HepG2 (cell line): ENCODE measurements around the gene TMEM240. TPM values are rescaled to one million over a fixed set of nuclear protein-coding genes. Genes with fewer than 3 reads are reported as not detected.

Experiments
- ATAC-seq: fragments of 200-7000 bp; cut with Tn5 transposase; 3 replicates; pipeline ENCODE4 v1.9.1; 2020; ENCODE audit warnings: mild to moderate bottlenecking, moderate library complexity
- BruUV-seq: library from RNA; stranded (reverse); fragments of 400-500 nt; replicated peaks from 2 replicates; lab custom pipeline; 2021; lab: Mats Ljungman, UMichigan
- CTCF ChIA-PET: fragments of 300-600 bp; formaldehyde crosslinking; extraction: SDS; loops from one replicate; lab custom pipeline; 2021; ENCODE audit warnings: low total read pairs, inconsistent platforms, low intra/inter-chr PET ratio; lab: Yijun Ruan, JAX
- POLR2A ChIA-PET: fragments of 350-600 bp; sonication (Branson Sonifier 250); formaldehyde crosslinking; loops from one replicate; lab custom pipeline; 2020; ENCODE audit warnings: antibody characterized with exemption, inconsistent platforms; lab: Yijun Ruan, JAX
- DNase-seq: peaks from one replicate; pipeline ENCODE4 v3.0.0-alpha.2; 2015; ENCODE audit warnings: low spot score
- FAIRE-seq: peaks from 3 replicates; lab custom pipeline; 2011; peaks lifted over from hg19 to GRCh38; lab: Jason Lieb, UNC
- H2AFZ ChIP-seq: one replicate; pipeline ENCODE4 v1.6.1; 2011; ENCODE audit warnings: low read length, inconsistent platforms
- H3K27ac ChIP-seq: fragments of 300-600 bp; 3 replicates; pipeline ENCODE4 v1.8.0; 2011; ENCODE audit warnings: mixed run types, mild to moderate bottlenecking, mixed read lengths, low read length, inconsistent platforms; ENCODE audit not compliant: insufficient read depth; ENCODE audit errors: extremely low read length
- H3K27me3 ChIP-seq, 2 experiments: fragments of 200-600 bp in 1 of 2; 2 replicates in 1 of 2; 3 replicates in 1 of 2; pipeline versions ENCODE4 v1.6.0 to v1.8.0; 2011; ENCODE audit warnings: low read length in 2 of 2, mild to moderate bottlenecking in 2 of 2, moderate library complexity in 2 of 2, inconsistent platforms in 1 of 2; ENCODE audit not compliant: insufficient read depth in 2 of 2, control insufficient read depth in 1 of 2
- H3K36me3 ChIP-seq, 2 experiments: fragments of 200-600 bp in 1 of 2; replicated peaks in 1 of 2; 2 replicates in 1 of 2; 3 replicates in 1 of 2; pipeline versions ENCODE4 v1.5.1 to v1.8.0; 2011; ENCODE audit warnings: low read length in 2 of 2, inconsistent platforms in 1 of 2; ENCODE audit not compliant: insufficient read depth in 2 of 2, control insufficient read depth in 1 of 2
- H3K4me1 ChIP-seq: 2 replicates; pipeline ENCODE4 v1.5.1; 2012; ENCODE audit warnings: low read length, inconsistent platforms; ENCODE audit not compliant: insufficient read depth
- H3K4me2 ChIP-seq: 2 replicates; pipeline ENCODE4 v1.6.0; 2011; ENCODE audit warnings: low read depth, low read length, inconsistent platforms
- H3K4me3 ChIP-seq, 3 experiments: fragments of 200-600 bp in 1 of 3; sonication (generic), shearing (Covaris generic) in 1 of 3; replicated peaks in 1 of 3; 2 replicates each; pipeline ENCODE4 v1.5.1; 2011 to 2016; ENCODE audit warnings: low read length in 3 of 3, inconsistent platforms in 2 of 3, low read depth in 2 of 3, mild to moderate bottlenecking in 2 of 3, control low read depth in 1 of 3, mixed read lengths in 1 of 3; ENCODE audit not compliant: insufficient read depth in 1 of 3
- H3K79me2 ChIP-seq: one replicate; pipeline ENCODE4 v1.6.1; 2011; ENCODE audit warnings: low read length, inconsistent platforms; ENCODE audit not compliant: insufficient read depth
- H3K9ac ChIP-seq: 2 replicates; pipeline ENCODE4 v1.6.0; 2011; ENCODE audit warnings: mild to moderate bottlenecking, low read depth, low read length, inconsistent platforms; ENCODE audit not compliant: insufficient read depth
- H3K9me3 ChIP-seq: 2 replicates; pipeline ENCODE4 v1.5.1; 2012; ENCODE audit warnings: mild to moderate bottlenecking, low read length
- H4K20me1 ChIP-seq: 2 replicates; pipeline ENCODE4 v1.6.0; 2011; ENCODE audit warnings: inconsistent platforms, mild to moderate bottlenecking, low read length, moderate library complexity; ENCODE audit not compliant: insufficient read depth
- AGO2 ChIP-seq: fragments of 200-400 bp; formaldehyde crosslinking; optimal IDR thresholded peaks from 2 replicates; pipeline ENCODE3; 2017; ENCODE audit warnings: mild to moderate bottlenecking, low read depth, low read length, moderate library complexity
- CHD4 ChIP-seq: fragments of 200-600 bp; sonication (generic); IDR thresholded peaks from 2 replicates; pipeline ENCODE4 v1.7.0; 2017; ENCODE audit warnings: mild to moderate bottlenecking, low read length, borderline replicate concordance
- DMAP1 ChIP-seq: IDR thresholded peaks from 2 replicates; pipeline ENCODE4 v1.6.1; 2016
- GPBP1L1 ChIP-seq: sonication (generic); formaldehyde crosslinking; IDR thresholded peaks from 2 replicates; pipeline ENCODE4 v1.5.0; 2020; ENCODE audit warnings: mild to moderate bottlenecking, missing genetic modification reagents
- NR2F6 ChIP-seq, 2 experiments: IDR thresholded peaks; 2 replicates each; pipeline ENCODE4 v1.6.1; 2016; ENCODE audit warnings: antibody characterized with exemption in 1 of 2, mild to moderate bottlenecking in 1 of 2
- RNF2 ChIP-seq: fragments of 450-650 bp; conservative IDR thresholded peaks from 2 replicates; pipeline ENCODE4 v1.6.1; 2016; ENCODE audit warnings: low read depth
- TMF1 ChIP-seq: sonication (generic); formaldehyde crosslinking; IDR thresholded peaks from 2 replicates; pipeline ENCODE4 v1.8.1; 2022; ENCODE audit warnings: low read depth, missing genetic modification reagents
- TRIM24 ChIP-seq: sonication (generic); formaldehyde crosslinking; IDR thresholded peaks from 2 replicates; pipeline ENCODE4 v1.8.0; 2022; ENCODE audit warnings: mild to moderate bottlenecking, missing genetic modification reagents
- ZNF33A ChIP-seq: sonication (generic); formaldehyde crosslinking; IDR thresholded peaks from 2 replicates; pipeline ENCODE4 v1.5.1; 2020; ENCODE audit warnings: missing genetic modification reagents, mild to moderate bottlenecking, moderate library complexity, borderline replicate concordance
- WGBS: methylation state at CpG from one replicate; pipeline ENCODE4 v1.1.6; 2017; ENCODE audit warnings: low lambda C conversion rate; 5-methylcytosine and 5-hydroxymethylcytosine counted together
- in situ Hi-C: cut with HindIII; loops from 2 replicates; pipeline ENCODE4 v1.10.0; 2017; ENCODE audit warnings: low pct_unique_long_range_greater_than_20kb; ENCODE audit not compliant: extremely low pct_ligation_motif_present
- intact Hi-C: fragments of 100-400 bp; cut with micrococcal nuclease; formaldehyde crosslinking; loops from one replicate; pipeline ENCODE4 v1.10.0; 2022; ENCODE audit not compliant: unreplicated experiment
- polyA plus RNA-seq, 8 experiments: library from polyadenylated mRNA; depleted of rRNA in 3 of 8; stranded (reverse) in 7 of 8; unstranded in 1 of 8; fragments of >200 nt; fragmentation: Illumina TruSeq in 4 of 8; extraction: Trizol in 4 of 8; gene quantifications; 2 replicates each; pipeline versions ENCODE4 v1.2.1 to v1.2.3, GENCODE V29; 2011 to 2016; ENCODE audit warnings: low read depth in 4 of 8, missing spikeins in 1 of 8, mixed read lengths in 1 of 8; ENCODE audit not compliant: insufficient read depth in 1 of 8
- total RNA-seq, 5 experiments: library from RNA; depleted of rRNA; stranded (reverse); fragments of >200 nt; fragmentation: Illumina TruSeq; extraction: Trizol; gene quantifications; 2 replicates each; pipeline ENCODE4 v1.2.3, GENCODE V29; 2016; ENCODE audit warnings: low read depth in 1 of 5
- TF ChIP-seq, protein P1 (sequence below): sonication (generic); formaldehyde crosslinking; IDR thresholded peaks from 2 replicates; pipeline ENCODE4 v1.5.1; 2020; ENCODE audit warnings: mild to moderate bottlenecking, moderate library complexity, missing genetic modification reagents
- TF ChIP-seq, protein P2 (sequence below): sonication (generic); formaldehyde crosslinking; IDR thresholded peaks from 2 replicates; pipeline ENCODE4 v1.5.0; 2020; ENCODE audit warnings: mild to moderate bottlenecking, missing genetic modification reagents

Gene TMEM240
- total and polyA plus RNA-seq, 2 of the 13 experiments (the other 11 are each of a cell fraction or from before 2014, with no cell fraction given) = 0.17 TPM; not detected in 1

- Histone ChIP-seq H3K27ac (no peak overlapping the region), H3K4me2 (no peak overlapping the region), H3K79me2 (no peaks in the 10 kb centered on the region), H3K9me3 (no peaks in the 10 kb centered on the region), H4K20me1 (no peaks in the 10 kb centered on the region), H3K9ac (no peak overlapping the region), H2AFZ (no peak overlapping the region), H3K36me3 (peaks cover 5 to 14% of the 10 kb centered on the region in 2 experiments; a peak in 3 of 5 replicates), H3K27me3 (no peaks in the 10 kb centered on the region), H3K4me1 (no peaks in the 10 kb centered on the region), H3K4me3 (no peak overlapping the region)
- DNase-seq (no peak), FAIRE-seq (no peak), ATAC-seq (peak; percentile 7; the same call in 1 of the 3 replicates)
- 99% methylated on average over 58 of the region's 66 CpGs for WGBS
- CTCF ChIA-PET = no interaction called here
- TF ChIP-seq CHD4 = no peak
- TF ChIP-seq ZNF33A (CRISPR knock-in tag) = no peak
- in situ Hi-C loops (no loop called here), intact Hi-C loops (no loop called here)
- BruUV-seq = no TSS peak
- POLR2A ChIA-PET = no interaction called here
These were observed 924 bp downstream of the TMEM240 start for GRCh38 chr1:1539310-1540089.

DNA sequence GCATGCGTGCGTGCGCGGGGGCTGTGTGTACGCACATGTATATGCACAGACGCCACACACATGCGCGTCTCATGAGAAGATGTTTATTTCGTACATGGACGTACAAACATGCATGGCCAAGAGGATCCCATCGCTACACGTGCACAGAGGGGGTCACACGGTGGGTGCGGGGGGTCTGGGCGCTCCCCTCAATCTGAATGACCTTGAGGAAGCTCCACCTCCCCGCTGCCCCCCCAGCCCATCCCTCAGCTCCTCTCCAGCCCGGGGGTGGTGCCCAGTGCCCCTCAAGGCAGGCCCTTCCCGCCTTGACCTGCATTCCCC is 1.5 kb downstream of the TMEM240 start:
- BruUV-seq = no TSS peak
- Histone ChIP-seq H4K20me1 (no peaks in the 10 kb centered on the region), H2AFZ (no peak overlapping the region), H3K27me3 (no peaks in the 10 kb centered on the region), H3K36me3 (peaks cover 5 to 13% of the 10 kb centered on the region in 2 experiments; a peak in 3 of 5 replicates), H3K9me3 (no peaks in the 10 kb centered on the region), H3K9ac (no peak overlapping the region), H3K4me3 (no peak overlapping the region), H3K79me2 (no peaks in the 10 kb centered on the region), H3K27ac (no peak overlapping the region), H3K4me2 (no peak overlapping the region), H3K4me1 (no peaks in the 10 kb centered on the region)
- WGBS = 95% methylated on average over 14 of the region's 18 CpGs
- intact Hi-C loops (no loop called here), in situ Hi-C loops (no loop called here)
- ATAC-seq (no peak), FAIRE-seq (no peak), DNase-seq (no peak)
- ChIA-PET POLR2A (no interaction called here), CTCF (no interaction called here)
- TF ChIP-seq NR2F6 (IDR thresholded peaks at IDR 0.05) = no peak
- TF ChIP-seq NR2F6 (CRISPR knock-in tag; IDR thresholded peaks at IDR 0.05) = no peak
- TF ChIP-seq AGO2 = no peak
- TF ChIP-seq TMF1 (CRISPR knock-in tag) = no peak
- TF ChIP-seq, protein P1, sequence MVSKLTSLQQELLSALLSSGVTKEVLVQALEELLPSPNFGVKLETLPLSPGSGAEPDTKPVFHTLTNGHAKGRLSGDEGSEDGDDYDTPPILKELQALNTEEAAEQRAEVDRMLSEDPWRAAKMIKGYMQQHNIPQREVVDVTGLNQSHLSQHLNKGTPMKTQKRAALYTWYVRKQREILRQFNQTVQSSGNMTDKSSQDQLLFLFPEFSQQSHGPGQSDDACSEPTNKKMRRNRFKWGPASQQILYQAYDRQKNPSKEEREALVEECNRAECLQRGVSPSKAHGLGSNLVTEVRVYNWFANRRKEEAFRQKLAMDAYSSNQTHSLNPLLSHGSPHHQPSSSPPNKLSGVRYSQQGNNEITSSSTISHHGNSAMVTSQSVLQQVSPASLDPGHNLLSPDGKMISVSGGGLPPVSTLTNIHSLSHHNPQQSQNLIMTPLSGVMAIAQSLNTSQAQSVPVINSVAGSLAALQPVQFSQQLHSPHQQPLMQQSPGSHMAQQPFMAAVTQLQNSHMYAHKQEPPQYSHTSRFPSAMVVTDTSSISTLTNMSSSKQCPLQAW = no peak
- no peak for TF ChIP-seq DMAP1 (CRISPR knock-in tag)
- TF ChIP-seq, protein P2, sequence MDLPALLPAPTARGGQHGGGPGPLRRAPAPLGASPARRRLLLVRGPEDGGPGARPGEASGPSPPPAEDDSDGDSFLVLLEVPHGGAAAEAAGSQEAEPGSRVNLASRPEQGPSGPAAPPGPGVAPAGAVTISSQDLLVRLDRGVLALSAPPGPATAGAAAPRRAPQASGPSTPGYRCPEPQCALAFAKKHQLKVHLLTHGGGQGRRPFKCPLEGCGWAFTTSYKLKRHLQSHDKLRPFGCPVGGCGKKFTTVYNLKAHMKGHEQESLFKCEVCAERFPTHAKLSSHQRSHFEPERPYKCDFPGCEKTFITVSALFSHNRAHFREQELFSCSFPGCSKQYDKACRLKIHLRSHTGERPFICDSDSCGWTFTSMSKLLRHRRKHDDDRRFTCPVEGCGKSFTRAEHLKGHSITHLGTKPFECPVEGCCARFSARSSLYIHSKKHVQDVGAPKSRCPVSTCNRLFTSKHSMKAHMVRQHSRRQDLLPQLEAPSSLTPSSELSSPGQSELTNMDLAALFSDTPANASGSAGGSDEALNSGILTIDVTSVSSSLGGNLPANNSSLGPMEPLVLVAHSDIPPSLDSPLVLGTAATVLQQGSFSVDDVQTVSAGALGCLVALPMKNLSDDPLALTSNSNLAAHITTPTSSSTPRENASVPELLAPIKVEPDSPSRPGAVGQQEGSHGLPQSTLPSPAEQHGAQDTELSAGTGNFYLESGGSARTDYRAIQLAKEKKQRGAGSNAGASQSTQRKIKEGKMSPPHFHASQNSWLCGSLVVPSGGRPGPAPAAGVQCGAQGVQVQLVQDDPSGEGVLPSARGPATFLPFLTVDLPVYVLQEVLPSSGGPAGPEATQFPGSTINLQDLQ (CRISPR knock-in tag) = no peak
- no peak for TF ChIP-seq GPBP1L1 (CRISPR knock-in tag)
- TF ChIP-seq TRIM24 (CRISPR knock-in tag) = no peak
- no peak for TF ChIP-seq RNF2
